Chondrocyte (in vitro differentiated cells): ENCODE measurements around the gene OR10T2. TPM values are rescaled to one million over a fixed set of nuclear protein-coding genes. Genes with fewer than 3 reads are reported as not detected.

Experiments
- DNase-seq: peaks from one replicate; pipeline ENCODE4 v3.0.0; 2021; ENCODE audit warnings: mixed read lengths, low spot score
- H3K27ac Mint-ChIP-seq: one replicate; pipeline ENCODE4 v1.8.0; 2021; ENCODE audit warnings: mild to moderate bottlenecking, moderate library complexity, mixed read lengths; ENCODE audit not compliant: unreplicated experiment
- H3K27me3 Mint-ChIP-seq: 2 replicates; pipeline ENCODE4 v1.8.0; 2021; ENCODE audit warnings: low read depth, mixed read lengths
- H3K36me3 Mint-ChIP-seq: 2 replicates; pipeline ENCODE4 v1.8.0; 2021; ENCODE audit warnings: low read depth, mixed read lengths
- H3K4me1 Mint-ChIP-seq: 2 replicates; pipeline ENCODE4 v1.8.0; 2021; ENCODE audit warnings: low read depth, mild to moderate bottlenecking, mixed read lengths
- H3K4me3 Mint-ChIP-seq: one replicate; pipeline ENCODE4 v1.8.0; 2021; ENCODE audit warnings: mild to moderate bottlenecking, moderate library complexity, mixed read lengths; ENCODE audit not compliant: unreplicated experiment
- H3K9me3 Mint-ChIP-seq: 2 replicates; pipeline ENCODE4 v1.8.0; 2021; ENCODE audit warnings: low read depth, mixed read lengths
- CTCF ChIP-seq: fragments of 200-600 bp; sonication (generic); IDR thresholded peaks from 2 replicates; pipeline ENCODE4 v1.5.0; 2021; ENCODE audit warnings: antibody characterized with exemption, mild to moderate bottlenecking, moderate library complexity
- total RNA-seq: library from RNA; stranded (reverse); gene quantifications from 3 replicates; pipeline ENCODE4 v1.2.1, GENCODE V29; 2021

OR10T2 gene
- total RNA-seq, 1 donor from 2014 or later, result not detected

GRCh38 chr1:158425027-158425426 is 25.8 kb upstream of the OR10T2 start:
- no peak for TF ChIP-seq CTCF
- no peak overlapping the region for H3K27ac Mint-ChIP-seq
- no peak for DNase-seq
- no peak overlapping the region for H3K4me3 Mint-ChIP-seq
- peaks cover 9% of the 10 kb centered on the region for H3K9me3 Mint-ChIP-seq
- H3K36me3 Mint-ChIP-seq, result no peaks in the 10 kb centered on the region
- no peaks in the 10 kb centered on the region for H3K4me1 Mint-ChIP-seq
- H3K27me3 Mint-ChIP-seq, result no peaks in the 10 kb centered on the region

GRCh38 chr1:158422212-158422611 is 22.9 kb upstream of the OR10T2 start:
- no peaks in the 10 kb centered on the region for H3K4me1 Mint-ChIP-seq
- no peak for DNase-seq
- H3K36me3 Mint-ChIP-seq, result no peaks in the 10 kb centered on the region
- TF ChIP-seq CTCF, result no peak
- no peak overlapping the region for H3K27ac Mint-ChIP-seq
- no peak overlapping the region for H3K4me3 Mint-ChIP-seq
- no peaks in the 10 kb centered on the region for H3K27me3 Mint-ChIP-seq
- H3K9me3 Mint-ChIP-seq, result no peaks in the 10 kb centered on the region

GRCh38 chr1:158417586-158417985 is 18.3 kb upstream of the OR10T2 start:
- Mint-ChIP-seq H3K27me3 (no peaks in the 10 kb centered on the region), H3K27ac (no peak overlapping the region), H3K9me3 (no peaks in the 10 kb centered on the region), H3K36me3 (no peaks in the 10 kb centered on the region), H3K4me3 (no peak overlapping the region), H3K4me1 (no peaks in the 10 kb centered on the region)
- no peak for TF ChIP-seq CTCF
- DNase-seq, result no peak

GRCh38 chr1:158414651-158415345 is 15.5 kb upstream of the OR10T2 start:
- no peak for DNase-seq
- no peak overlapping the region for H3K4me3 Mint-ChIP-seq
- H3K27ac Mint-ChIP-seq, result no peak overlapping the region
- H3K36me3 Mint-ChIP-seq, result no peaks in the 10 kb centered on the region
- H3K9me3 Mint-ChIP-seq, result no peaks in the 10 kb centered on the region
- TF ChIP-seq CTCF, result no peak
- no peaks in the 10 kb centered on the region for H3K4me1 Mint-ChIP-seq
- H3K27me3 Mint-ChIP-seq, result no peaks in the 10 kb centered on the region

GRCh38 chr1:158407092-158407491 is 7.8 kb upstream of the OR10T2 start:
- no peaks in the 10 kb centered on the region for H3K27me3 Mint-ChIP-seq
- H3K36me3 Mint-ChIP-seq, result no peaks in the 10 kb centered on the region
- no peak overlapping the region for H3K27ac Mint-ChIP-seq

More at GRCh38 chr1:158407092-158407491, 7.8 kb upstream of the OR10T2 start:
- DNase-seq, result no peak
- no peak for TF ChIP-seq CTCF
- Mint-ChIP-seq H3K9me3 (no peaks in the 10 kb centered on the region), H3K4me3 (no peak overlapping the region), H3K4me1 (no peaks in the 10 kb centered on the region)
